ENCODE measurements around the gene TRPC4AP. TPM values are rescaled to one million over a fixed set of nuclear protein-coding genes. Genes with fewer than 3 reads are reported as not detected.

TRPC4AP gene
- total RNA-seq, 4 donors from 2014 or later, result 48.4 to 87.3 (median 57.8) TPM

DNA sequence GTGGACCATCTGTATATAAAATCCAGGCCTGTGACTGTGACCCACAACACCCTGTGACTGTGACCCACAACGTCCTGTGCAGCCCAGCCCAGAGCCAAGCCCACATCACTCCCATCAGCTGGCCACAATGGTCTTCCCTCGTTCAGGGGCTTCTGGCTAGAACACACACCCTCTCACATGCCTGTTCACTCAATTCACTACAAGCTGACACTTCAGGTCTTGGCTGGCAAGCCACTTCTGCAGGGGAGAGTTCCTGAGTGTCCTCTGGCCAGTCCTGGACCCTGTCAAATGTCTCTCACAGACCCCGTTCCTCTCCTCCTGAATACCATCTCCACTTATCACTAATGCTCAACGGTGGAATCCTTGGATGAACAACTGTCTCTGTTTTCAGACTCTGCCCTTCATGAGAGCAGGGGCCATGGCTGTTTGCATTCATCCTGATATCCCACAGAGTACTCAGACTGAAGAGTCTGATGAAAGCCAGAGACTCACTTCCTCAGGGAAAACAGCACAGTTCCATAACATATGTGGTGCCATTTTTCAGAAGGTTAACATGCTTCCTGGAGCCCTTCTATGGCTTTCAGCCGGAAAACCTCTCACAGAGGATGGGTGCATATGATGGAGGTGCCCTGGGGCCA, 80.9 kb downstream of the TRPC4AP start:
- no peaks in the 10 kb centered on the region for H3K9me3 ChIP-seq
- H3K36me3 ChIP-seq, result peaks cover 96% of the 10 kb centered on the region
- DNase-seq (ENCODE audit: low spot score in 2 of 2), result no peak
- 73% methylated on average over 5 of the region's 5 CpGs for WGBS
- TF ChIP-seq EP300 (IDR thresholded peaks at IDR 0.05), result no peak
- TF ChIP-seq POLR2AphosphoS5 (IDR thresholded peaks at IDR 0.05), result no peak
- TF ChIP-seq, protein P1, sequence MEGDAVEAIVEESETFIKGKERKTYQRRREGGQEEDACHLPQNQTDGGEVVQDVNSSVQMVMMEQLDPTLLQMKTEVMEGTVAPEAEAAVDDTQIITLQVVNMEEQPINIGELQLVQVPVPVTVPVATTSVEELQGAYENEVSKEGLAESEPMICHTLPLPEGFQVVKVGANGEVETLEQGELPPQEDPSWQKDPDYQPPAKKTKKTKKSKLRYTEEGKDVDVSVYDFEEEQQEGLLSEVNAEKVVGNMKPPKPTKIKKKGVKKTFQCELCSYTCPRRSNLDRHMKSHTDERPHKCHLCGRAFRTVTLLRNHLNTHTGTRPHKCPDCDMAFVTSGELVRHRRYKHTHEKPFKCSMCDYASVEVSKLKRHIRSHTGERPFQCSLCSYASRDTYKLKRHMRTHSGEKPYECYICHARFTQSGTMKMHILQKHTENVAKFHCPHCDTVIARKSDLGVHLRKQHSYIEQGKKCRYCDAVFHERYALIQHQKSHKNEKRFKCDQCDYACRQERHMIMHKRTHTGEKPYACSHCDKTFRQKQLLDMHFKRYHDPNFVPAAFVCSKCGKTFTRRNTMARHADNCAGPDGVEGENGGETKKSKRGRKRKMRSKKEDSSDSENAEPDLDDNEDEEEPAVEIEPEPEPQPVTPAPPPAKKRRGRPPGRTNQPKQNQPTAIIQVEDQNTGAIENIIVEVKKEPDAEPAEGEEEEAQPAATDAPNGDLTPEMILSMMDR (IDR thresholded peaks at IDR 0.05), result no peak
- no peak for TF ChIP-seq POLR2A (IDR thresholded peaks at IDR 0.05)
- no peak overlapping the region for H3K4me3 ChIP-seq
- peaks cover 12% of the 10 kb centered on the region for H3K4me1 ChIP-seq
- H3K27ac ChIP-seq, result no peak overlapping the region
- no peaks in the 10 kb centered on the region for H3K27me3 ChIP-seq

DNA sequence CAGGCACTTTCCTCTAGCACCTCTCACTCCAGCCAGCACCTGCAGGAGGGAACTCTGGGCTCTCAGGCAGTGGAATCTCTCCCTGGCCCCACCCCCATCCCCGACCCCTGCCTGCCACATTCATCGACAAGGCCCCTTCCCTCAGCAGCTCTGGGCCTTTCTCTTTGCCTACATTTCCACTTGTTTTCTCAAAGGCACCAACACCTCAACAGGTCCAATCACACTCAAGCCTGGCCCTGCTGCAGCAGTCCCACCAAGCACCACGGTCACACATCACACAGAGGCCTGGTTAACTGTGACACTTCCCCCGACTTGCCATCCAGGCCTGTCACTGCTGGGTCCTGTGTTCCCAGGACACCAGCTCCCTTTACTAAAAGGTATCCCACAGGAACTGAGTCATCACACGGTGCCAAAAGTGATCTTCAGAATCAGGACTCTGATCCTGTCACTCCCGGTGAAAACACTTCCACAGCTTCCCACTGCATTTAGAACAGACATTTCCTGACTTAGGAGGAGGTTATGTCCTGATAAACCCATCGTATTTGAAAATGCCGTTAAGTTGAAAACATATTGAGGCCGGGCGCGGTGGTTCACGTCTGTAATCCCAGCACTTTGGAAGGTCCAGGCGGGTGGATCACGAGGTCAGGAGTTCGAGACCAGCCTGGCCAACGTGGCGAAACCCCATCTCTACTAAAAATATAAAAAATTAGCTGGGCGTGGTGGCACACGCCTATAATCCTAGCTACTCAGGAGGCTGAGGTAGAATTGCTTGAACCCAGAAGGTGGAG, 82.0 kb downstream of the TRPC4AP start:
- H3K27ac ChIP-seq, result no peak overlapping the region
- no peaks in the 10 kb centered on the region for H3K9me3 ChIP-seq
- DNase-seq (ENCODE audit: low spot score in 2 of 2), result peak in 1 of 2 donors; percentile 48
- WGBS, result 89% methylated on average over 19 of the region's 19 CpGs
- H3K4me3 ChIP-seq, result no peak overlapping the region
- no peak for TF ChIP-seq EP300 (IDR thresholded peaks at IDR 0.05)
- no peak for TF ChIP-seq POLR2AphosphoS5 (IDR thresholded peaks at IDR 0.05)
- TF ChIP-seq, protein P1 (IDR thresholded peaks at IDR 0.05), result no peak
- TF ChIP-seq POLR2A (IDR thresholded peaks at IDR 0.05), result no peak
- peaks cover 96% of the 10 kb centered on the region for H3K36me3 ChIP-seq
- no peaks in the 10 kb centered on the region for H3K27me3 ChIP-seq
- H3K4me1 ChIP-seq, result peaks cover 12% of the 10 kb centered on the region

DNA sequence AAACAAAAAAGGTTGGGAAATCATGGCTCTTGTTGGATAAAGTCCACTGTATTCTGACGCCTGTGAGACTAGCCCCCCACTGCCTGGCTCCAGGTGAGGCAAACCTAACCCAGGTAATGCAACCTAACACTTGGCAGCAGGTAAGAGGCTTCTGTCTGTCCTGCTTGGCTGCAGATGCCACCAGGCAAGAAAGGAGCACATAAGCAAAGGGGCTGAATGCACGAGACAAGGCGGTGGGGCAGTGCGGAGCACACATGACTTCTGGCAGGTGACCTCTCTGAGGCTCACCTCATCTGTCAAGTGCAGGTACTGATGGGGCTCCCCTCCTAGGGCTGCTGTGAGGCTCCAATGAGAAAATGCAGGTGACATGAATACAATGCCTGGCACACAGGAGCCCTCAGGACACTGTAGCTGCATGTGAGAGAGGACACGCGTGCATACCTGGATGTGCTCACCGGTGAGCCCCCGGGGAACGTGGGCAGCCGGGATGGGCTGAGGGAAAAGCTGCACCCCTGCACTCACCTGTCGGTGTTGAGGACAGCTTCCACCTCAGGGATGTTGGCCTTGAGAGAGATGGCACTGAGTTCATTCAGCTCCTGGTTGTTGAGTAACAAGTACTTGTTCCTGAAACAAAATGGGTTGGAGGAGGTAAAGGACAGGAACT, 82.8 kb downstream of the TRPC4AP start:
- H3K27me3 ChIP-seq, result no peaks in the 10 kb centered on the region
- H3K27ac ChIP-seq, result no peak overlapping the region
- WGBS, result 96% methylated on average over 10 of the region's 11 CpGs

DNA sequence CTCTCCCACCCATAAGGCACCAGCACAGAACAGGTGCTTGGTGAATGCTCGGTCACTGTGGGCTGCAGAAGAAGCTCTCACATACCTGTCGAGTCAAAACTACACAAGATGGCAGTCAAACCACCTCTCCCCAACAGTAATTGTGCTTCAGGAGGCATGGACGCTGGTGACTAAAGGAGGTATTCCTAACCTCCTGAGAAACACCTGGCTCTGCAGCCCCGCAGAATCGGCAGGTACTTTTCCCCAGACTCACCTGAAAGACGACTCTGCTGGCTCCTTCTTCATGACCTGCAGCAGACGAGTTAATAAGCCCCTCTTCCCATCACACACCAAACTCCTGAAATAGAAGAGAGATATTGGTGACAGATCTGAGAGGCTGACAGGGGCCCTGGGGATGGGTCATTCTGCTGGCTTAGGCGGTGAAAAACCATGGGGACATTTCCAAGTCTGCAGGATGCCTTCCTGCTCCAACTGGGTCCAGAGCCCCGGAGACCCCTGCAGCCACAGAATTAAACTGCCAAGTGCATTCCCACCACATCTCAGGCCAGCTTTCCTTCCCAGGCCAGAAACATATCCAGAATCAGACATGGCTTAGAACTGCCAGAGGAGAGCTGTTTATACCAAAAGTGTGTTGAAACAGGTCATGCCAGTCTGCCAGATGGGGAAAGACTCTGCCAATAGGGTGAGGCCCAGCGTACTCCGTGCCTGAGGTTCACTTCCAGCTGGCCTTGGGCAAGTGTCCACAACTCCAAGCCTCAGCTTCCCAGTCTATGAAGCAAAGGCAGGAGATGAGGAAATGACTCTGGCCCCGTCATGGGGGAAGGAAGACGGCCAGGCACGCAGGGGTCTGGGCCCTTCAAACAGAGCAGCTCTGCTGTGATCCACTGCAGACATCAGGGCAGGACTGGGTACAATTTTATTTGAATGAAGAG, 83.9 kb downstream of the TRPC4AP start:
- peak; percentile 78 to 83 for DNase-seq (ENCODE audit: low spot score in 2 of 2)
- WGBS, result 59% methylated on average over 11 of the region's 14 CpGs
- TF ChIP-seq POLR2AphosphoS5 (IDR thresholded peaks at IDR 0.05) (peak in 1 of 3 donors; percentile 70), POLR2A (IDR thresholded peaks at IDR 0.05) (no peak), EP300 (IDR thresholded peaks at IDR 0.05) (no peak)
- TF ChIP-seq, protein P1 (IDR thresholded peaks at IDR 0.05), result no peak
- Histone ChIP-seq H3K4me1 (peaks cover 12% of the 10 kb centered on the region), H3K9me3 (no peaks in the 10 kb centered on the region), H3K27me3 (no peaks in the 10 kb centered on the region), H3K4me3 (no peak overlapping the region), H3K36me3 (peaks cover 100% of the 10 kb centered on the region), H3K27ac (no peak overlapping the region)

More for the DNA sequence above, 82.8 kb downstream of the TRPC4AP start:
- no peak for DNase-seq (ENCODE audit: low spot score in 2 of 2)
- H3K4me3 ChIP-seq, result no peak overlapping the region
- TF ChIP-seq POLR2A (IDR thresholded peaks at IDR 0.05), result no peak
- H3K36me3 ChIP-seq, result peaks cover 96% of the 10 kb centered on the region
- H3K9me3 ChIP-seq, result no peaks in the 10 kb centered on the region
- peaks cover 12% of the 10 kb centered on the region for H3K4me1 ChIP-seq

DNA sequence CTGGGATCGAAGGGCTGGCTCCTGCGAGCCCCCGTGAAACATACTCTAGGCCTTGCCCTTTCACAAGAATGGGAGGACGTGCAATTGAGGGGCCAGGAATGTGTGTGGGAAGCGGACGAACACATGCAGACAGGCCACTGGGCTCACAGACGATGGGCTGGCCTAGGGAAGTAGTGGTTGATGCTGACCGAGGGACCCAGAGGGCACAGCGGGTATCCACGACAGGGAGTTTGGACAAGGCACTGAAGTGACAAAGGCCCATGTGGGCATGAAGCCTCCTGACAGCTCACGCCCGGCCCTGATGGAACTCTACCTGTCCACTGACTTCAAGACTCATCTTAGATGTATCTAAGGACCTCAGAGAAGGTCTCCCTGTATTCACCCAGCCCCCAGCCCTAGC, 84.7 kb downstream of the TRPC4AP start:
- TF ChIP-seq POLR2A (IDR thresholded peaks at IDR 0.05) (no peak), POLR2AphosphoS5 (IDR thresholded peaks at IDR 0.05) (no peak), EP300 (IDR thresholded peaks at IDR 0.05) (no peak)
- TF ChIP-seq, protein P1 (IDR thresholded peaks at IDR 0.05), result no peak
- Histone ChIP-seq H3K36me3 (peaks cover 100% of the 10 kb centered on the region), H3K4me3 (no peak overlapping the region), H3K27me3 (no peaks in the 10 kb centered on the region), H3K4me1 (peaks cover 12% of the 10 kb centered on the region), H3K27ac (no peak overlapping the region), H3K9me3 (no peaks in the 10 kb centered on the region)
- DNase-seq (ENCODE audit: low spot score in 2 of 2), result peak; percentile 38 to 68
- WGBS, result 91% methylated on average over 12 of the region's 12 CpGs

Measured in suprapubic skin (tissue), 4 donors.